Chondrocyte (in vitro differentiated cells): ENCODE measurements around the gene TMEM150C. TPM values are rescaled to one million over a fixed set of nuclear protein-coding genes. Genes with fewer than 3 reads are reported as not detected.

Source experiments
- DNase-seq: peaks from one replicate; pipeline ENCODE4 v3.0.0; 2021; ENCODE audit warnings: mixed read lengths, low spot score
- H3K27ac Mint-ChIP-seq: one replicate; pipeline ENCODE4 v1.8.0; 2021; ENCODE audit warnings: mild to moderate bottlenecking, moderate library complexity, mixed read lengths; ENCODE audit not compliant: unreplicated experiment
- H3K27me3 Mint-ChIP-seq: 2 replicates; pipeline ENCODE4 v1.8.0; 2021; ENCODE audit warnings: low read depth, mixed read lengths
- H3K36me3 Mint-ChIP-seq: 2 replicates; pipeline ENCODE4 v1.8.0; 2021; ENCODE audit warnings: low read depth, mixed read lengths
- H3K4me1 Mint-ChIP-seq: 2 replicates; pipeline ENCODE4 v1.8.0; 2021; ENCODE audit warnings: low read depth, mild to moderate bottlenecking, mixed read lengths
- H3K4me3 Mint-ChIP-seq: one replicate; pipeline ENCODE4 v1.8.0; 2021; ENCODE audit warnings: mild to moderate bottlenecking, moderate library complexity, mixed read lengths; ENCODE audit not compliant: unreplicated experiment
- H3K9me3 Mint-ChIP-seq: 2 replicates; pipeline ENCODE4 v1.8.0; 2021; ENCODE audit warnings: low read depth, mixed read lengths
- total RNA-seq: library from RNA; stranded (reverse); gene quantifications from 3 replicates; pipeline ENCODE4 v1.2.1, GENCODE V29; 2021
- TF ChIP-seq, protein P1 (sequence below): fragments of 200-600 bp; sonication (generic); IDR thresholded peaks from 2 replicates; pipeline ENCODE4 v1.5.0; 2021; ENCODE audit warnings: antibody characterized with exemption, mild to moderate bottlenecking, moderate library complexity

Gene TMEM150C
- total RNA-seq, 1 donor from 2014 or later: 2.3 TPM

DNA sequence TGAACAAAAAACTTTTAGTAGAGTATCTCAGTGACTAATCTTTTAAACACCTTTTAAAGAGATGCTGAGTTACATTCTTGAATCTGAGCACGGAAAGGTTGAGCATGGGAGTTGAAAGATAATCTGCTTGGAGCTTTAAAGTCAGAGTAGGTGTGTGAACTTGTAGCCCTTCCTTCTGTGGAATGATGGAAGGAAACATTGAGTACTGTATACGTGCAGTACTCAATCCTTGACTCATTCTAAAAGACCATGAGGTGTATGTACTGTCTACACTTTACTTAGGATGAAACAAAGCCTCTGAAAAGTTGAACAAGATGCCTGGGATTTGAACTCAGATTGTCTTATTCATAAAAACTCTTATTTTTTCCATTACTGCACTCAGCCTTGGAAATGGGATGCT is 128.0 kb downstream of the TMEM150C start:
- no peak for DNase-seq
- no peaks in the 10 kb centered on the region for H3K27me3 Mint-ChIP-seq
- TF ChIP-seq, protein P1, sequence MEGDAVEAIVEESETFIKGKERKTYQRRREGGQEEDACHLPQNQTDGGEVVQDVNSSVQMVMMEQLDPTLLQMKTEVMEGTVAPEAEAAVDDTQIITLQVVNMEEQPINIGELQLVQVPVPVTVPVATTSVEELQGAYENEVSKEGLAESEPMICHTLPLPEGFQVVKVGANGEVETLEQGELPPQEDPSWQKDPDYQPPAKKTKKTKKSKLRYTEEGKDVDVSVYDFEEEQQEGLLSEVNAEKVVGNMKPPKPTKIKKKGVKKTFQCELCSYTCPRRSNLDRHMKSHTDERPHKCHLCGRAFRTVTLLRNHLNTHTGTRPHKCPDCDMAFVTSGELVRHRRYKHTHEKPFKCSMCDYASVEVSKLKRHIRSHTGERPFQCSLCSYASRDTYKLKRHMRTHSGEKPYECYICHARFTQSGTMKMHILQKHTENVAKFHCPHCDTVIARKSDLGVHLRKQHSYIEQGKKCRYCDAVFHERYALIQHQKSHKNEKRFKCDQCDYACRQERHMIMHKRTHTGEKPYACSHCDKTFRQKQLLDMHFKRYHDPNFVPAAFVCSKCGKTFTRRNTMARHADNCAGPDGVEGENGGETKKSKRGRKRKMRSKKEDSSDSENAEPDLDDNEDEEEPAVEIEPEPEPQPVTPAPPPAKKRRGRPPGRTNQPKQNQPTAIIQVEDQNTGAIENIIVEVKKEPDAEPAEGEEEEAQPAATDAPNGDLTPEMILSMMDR: no peak
- no peak overlapping the region for H3K27ac Mint-ChIP-seq
- H3K4me3 Mint-ChIP-seq: no peak overlapping the region
- H3K36me3 Mint-ChIP-seq: peaks cover 2% of the 10 kb centered on the region
- no peaks in the 10 kb centered on the region for H3K9me3 Mint-ChIP-seq
- peaks cover 37% of the 10 kb centered on the region for H3K4me1 Mint-ChIP-seq

Other genes starting within 250 kb of the TMEM150C start
- 124 to 177 TPM (median 127 TPM) in 3 replicates for gene HNRNPD, start 188.0 kb downstream of the TMEM150C start, total RNA-seq
- gene HNRNPDL, start 131.5 kb downstream of the TMEM150C start, total RNA-seq: 206 to 325 TPM (median 211 TPM) in 3 replicates
- gene ENOPH1, start 131.4 kb downstream of the TMEM150C start, total RNA-seq: 32.2 to 33.6 TPM (median 33.1 TPM) in 3 replicates
- 20.6 to 25.9 TPM (median 22.6 TPM) in 3 replicates for gene SCD5, start 236.8 kb upstream of the TMEM150C start, total RNA-seq